ENCODE data around the gene APPBP2.
"Not testable (repeated sequence)": the region's sequence is repeated elsewhere in the genome, so short reads cannot be mapped to it uniquely, and the experiment has no call there.

APPBP2 gene

DNA sequence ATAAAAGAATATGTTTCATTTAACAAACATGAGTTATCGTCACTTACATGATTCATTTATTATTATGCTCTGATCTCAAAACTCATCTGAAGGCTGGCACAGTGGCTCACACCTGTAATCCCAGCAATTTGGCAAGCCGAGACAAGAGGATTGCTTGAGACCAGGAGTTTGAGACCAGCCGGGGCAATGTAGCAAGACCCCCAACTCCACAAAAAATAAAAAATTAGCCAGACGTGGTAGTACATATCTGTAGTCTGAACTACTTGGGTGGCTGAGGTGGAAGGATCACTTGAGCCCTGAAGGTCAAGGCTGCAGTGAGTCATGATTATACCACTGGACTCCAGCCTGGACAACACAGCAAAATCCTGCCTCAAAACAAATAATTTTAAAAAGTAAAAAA, 16.0 kb downstream of the APPBP2 start:
- Histone ChIP-seq H3K4me3 (ENCODE audit: low read length) (no peak overlapping the region), H3K27me3 (ENCODE audit: control insufficient read depth, insufficient read depth, low read length) (no peaks in the 10 kb centered on the region), H3K27ac (ENCODE audit: low read depth, low read length) (no peak overlapping the region), H3K9ac (ENCODE audit: low read length) (no peak overlapping the region), H3K36me3 (ENCODE audit: control insufficient read depth, insufficient read depth, low read length) (peaks cover 4% of the 10 kb centered on the region), H3K4me1 (ENCODE audit: control insufficient read depth, insufficient read depth, low read length) (peaks cover 3% of the 10 kb centered on the region)

DNA sequence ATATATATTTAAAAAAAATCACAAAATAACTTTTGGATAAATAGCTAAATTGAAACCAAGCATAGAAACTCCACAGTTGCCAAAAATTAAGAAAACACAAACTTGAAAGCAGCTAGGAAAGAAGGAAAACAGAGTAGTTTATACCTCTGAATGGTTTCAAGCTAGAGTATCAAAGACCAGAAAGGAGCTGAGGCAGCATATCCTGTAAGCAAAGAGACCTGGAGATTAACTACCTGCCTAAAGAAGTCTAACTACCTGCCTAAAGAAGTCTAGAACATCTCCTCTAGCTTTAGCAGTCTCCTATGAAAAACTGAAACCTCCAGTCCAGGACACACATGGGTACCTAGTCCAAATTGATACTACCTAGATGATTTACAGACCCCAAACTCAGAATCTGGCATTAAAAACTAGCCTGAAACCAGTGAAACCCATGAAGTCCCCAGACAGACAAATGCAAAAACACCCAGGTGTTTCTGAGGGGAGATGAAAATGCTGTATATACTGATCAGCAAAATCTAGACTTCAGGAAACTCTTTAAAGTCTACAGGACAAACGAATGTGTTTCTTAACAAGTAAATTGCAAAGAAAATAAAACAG, 17.6 kb downstream of the APPBP2 start:
- no peaks in the 10 kb centered on the region for H3K27me3 ChIP-seq (ENCODE audit: control insufficient read depth, insufficient read depth, low read length)
- H3K36me3 ChIP-seq (ENCODE audit: control insufficient read depth, insufficient read depth, low read length): peaks cover 4% of the 10 kb centered on the region
- H3K9ac ChIP-seq (ENCODE audit: low read length): no peak overlapping the region
- no peak overlapping the region for H3K27ac ChIP-seq (ENCODE audit: low read depth, low read length)
- H3K4me3 ChIP-seq (ENCODE audit: low read length): no peak overlapping the region
- H3K4me1 ChIP-seq (ENCODE audit: control insufficient read depth, insufficient read depth, low read length): peaks cover 3% of the 10 kb centered on the region

DNA sequence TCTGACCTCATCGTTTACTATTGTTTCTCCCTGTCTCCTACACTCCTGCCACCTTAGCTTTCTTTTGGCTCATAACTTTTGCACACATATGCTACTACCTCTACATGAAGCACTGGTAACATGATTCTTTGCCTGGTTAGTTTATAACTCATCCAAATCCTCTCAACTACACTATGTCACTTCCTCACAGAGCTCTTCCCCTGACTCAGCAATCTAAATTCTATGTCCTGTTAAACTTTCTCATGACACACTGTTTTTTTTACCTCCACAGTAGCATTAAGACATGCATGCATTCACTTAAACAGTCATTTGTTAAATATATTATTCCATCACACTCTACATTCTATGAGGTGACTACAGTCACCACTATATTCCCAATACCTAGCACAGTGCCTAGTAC, 19.7 kb downstream of the APPBP2 start:
- Histone ChIP-seq H3K36me3 (ENCODE audit: control insufficient read depth, insufficient read depth, low read length) (peaks cover under 1% of the 10 kb centered on the region), H3K4me1 (ENCODE audit: control insufficient read depth, insufficient read depth, low read length) (peaks cover 3% of the 10 kb centered on the region), H3K27ac (ENCODE audit: low read depth, low read length) (no peak overlapping the region)

GRCh38 chr17:60502145-60502544, 23.9 kb downstream of the APPBP2 start:
- no peak overlapping the region for H3K4me3 ChIP-seq (ENCODE audit: low read length)
- no peak overlapping the region for H3K9ac ChIP-seq (ENCODE audit: low read length)
- H3K27ac ChIP-seq (ENCODE audit: low read depth, low read length): no peak overlapping the region
- H3K36me3 ChIP-seq (ENCODE audit: control insufficient read depth, insufficient read depth, low read length): peaks cover 2% of the 10 kb centered on the region
- H3K4me1 ChIP-seq (ENCODE audit: control insufficient read depth, insufficient read depth, low read length): peaks cover 3% of the 10 kb centered on the region
- H3K27me3 ChIP-seq (ENCODE audit: control insufficient read depth, insufficient read depth, low read length): no peaks in the 10 kb centered on the region

More for the DNA sequence above, 19.7 kb downstream of the APPBP2 start:
- no peak overlapping the region for H3K4me3 ChIP-seq (ENCODE audit: low read length)
- H3K9ac ChIP-seq (ENCODE audit: low read length): no peak overlapping the region
- H3K27me3 ChIP-seq (ENCODE audit: control insufficient read depth, insufficient read depth, low read length): no peaks in the 10 kb centered on the region

DNA sequence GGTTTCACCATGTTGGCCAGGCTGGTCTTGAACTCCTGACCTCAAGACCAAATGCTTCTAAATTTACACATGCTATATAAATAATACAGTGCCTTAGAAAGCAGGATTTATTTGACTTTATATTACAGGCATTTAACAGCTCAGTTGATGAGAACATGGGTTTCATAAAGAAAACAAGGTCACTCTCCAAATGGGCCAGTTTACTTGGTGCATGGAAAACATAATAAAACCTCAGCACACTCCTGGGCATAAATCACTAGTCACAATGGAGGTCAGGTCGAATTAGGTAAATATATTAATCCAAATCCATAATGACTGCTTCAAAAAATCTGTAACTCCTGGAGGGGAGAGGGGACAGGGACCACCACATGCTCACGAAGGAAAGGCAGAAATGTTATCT, 24.5 kb downstream of the APPBP2 start:
- H3K4me3 ChIP-seq (ENCODE audit: low read length): no peak overlapping the region
- no peak overlapping the region for H3K9ac ChIP-seq (ENCODE audit: low read length)
- H3K36me3 ChIP-seq (ENCODE audit: control insufficient read depth, insufficient read depth, low read length): peaks cover 2% of the 10 kb centered on the region
- H3K4me1 ChIP-seq (ENCODE audit: control insufficient read depth, insufficient read depth, low read length): peaks cover 3% of the 10 kb centered on the region
- H3K27me3 ChIP-seq (ENCODE audit: control insufficient read depth, insufficient read depth, low read length): no peaks in the 10 kb centered on the region
- H3K27ac ChIP-seq (ENCODE audit: low read depth, low read length): no peak overlapping the region

DNA sequence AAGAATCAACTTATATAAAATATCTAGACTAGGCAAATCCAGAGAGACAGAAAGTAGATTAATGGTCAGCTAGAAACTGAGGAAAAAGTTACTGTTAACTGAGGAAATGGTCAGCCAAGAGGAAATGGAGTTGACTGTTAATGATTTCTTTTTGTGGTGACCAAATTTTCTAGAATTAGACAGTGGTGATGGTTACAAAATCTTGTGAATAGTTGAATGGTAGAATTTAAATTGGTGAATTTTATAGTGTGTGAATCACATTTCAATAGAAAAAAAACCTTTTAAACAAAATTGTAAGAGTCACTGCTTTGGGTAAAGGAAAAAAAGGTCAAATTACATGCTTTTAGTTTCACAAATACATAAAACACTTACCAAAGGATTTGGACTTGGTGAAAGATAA, 30.0 kb downstream of the APPBP2 start:
- Histone ChIP-seq H3K27ac (ENCODE audit: low read depth, low read length) (no peak overlapping the region), H3K9ac (ENCODE audit: low read length) (no peak overlapping the region), H3K36me3 (ENCODE audit: control insufficient read depth, insufficient read depth, low read length) (peaks cover 18% of the 10 kb centered on the region)

GRCh38 chr17:60495260-60495659, 30.8 kb downstream of the APPBP2 start:
- Histone ChIP-seq H3K27me3 (ENCODE audit: control insufficient read depth, insufficient read depth, low read length) (no peaks in the 10 kb centered on the region), H3K27ac (ENCODE audit: low read depth, low read length) (no peak overlapping the region), H3K36me3 (ENCODE audit: control insufficient read depth, insufficient read depth, low read length) (peaks cover 18% of the 10 kb centered on the region), H3K4me1 (ENCODE audit: control insufficient read depth, insufficient read depth, low read length) (no peaks in the 10 kb centered on the region), H3K9ac (ENCODE audit: low read length) (no peak overlapping the region), H3K4me3 (ENCODE audit: low read length) (no peak overlapping the region)

More for the DNA sequence above, 30.0 kb downstream of the APPBP2 start:
- H3K4me3 ChIP-seq (ENCODE audit: low read length): no peak overlapping the region
- H3K27me3 ChIP-seq (ENCODE audit: control insufficient read depth, insufficient read depth, low read length): no peaks in the 10 kb centered on the region
- H3K4me1 ChIP-seq (ENCODE audit: control insufficient read depth, insufficient read depth, low read length): no peaks in the 10 kb centered on the region

DNA sequence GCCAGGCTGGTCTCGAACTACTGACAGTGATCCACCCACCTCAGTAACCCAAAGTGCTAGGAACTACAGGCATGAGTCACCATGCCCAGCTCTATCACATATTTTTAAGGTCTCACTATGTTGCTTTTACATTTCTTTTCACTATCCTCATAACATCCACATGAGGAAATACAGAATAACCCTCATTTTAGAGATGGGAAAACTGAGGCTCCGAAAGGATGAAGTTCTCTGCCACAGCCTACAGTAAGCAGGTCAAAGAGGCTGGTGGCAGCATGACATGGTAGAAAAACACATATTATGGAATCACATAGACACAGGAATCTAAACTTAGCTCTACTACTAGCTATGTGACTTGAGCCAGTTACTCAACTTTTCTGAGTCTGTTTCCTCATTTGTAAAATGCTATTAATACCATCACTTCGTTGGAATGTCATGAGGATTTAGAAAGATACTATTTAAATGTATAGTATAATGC, 32.2 kb downstream of the APPBP2 start:
- Histone ChIP-seq H3K27me3 (ENCODE audit: control insufficient read depth, insufficient read depth, low read length) (no peaks in the 10 kb centered on the region), H3K4me1 (ENCODE audit: control insufficient read depth, insufficient read depth, low read length) (no peaks in the 10 kb centered on the region), H3K27ac (ENCODE audit: low read depth, low read length) (no peak overlapping the region), H3K9ac (ENCODE audit: low read length) (no peak overlapping the region), H3K36me3 (ENCODE audit: control insufficient read depth, insufficient read depth, low read length) (peaks cover 18% of the 10 kb centered on the region), H3K4me3 (ENCODE audit: low read length) (no peak overlapping the region)

DNA sequence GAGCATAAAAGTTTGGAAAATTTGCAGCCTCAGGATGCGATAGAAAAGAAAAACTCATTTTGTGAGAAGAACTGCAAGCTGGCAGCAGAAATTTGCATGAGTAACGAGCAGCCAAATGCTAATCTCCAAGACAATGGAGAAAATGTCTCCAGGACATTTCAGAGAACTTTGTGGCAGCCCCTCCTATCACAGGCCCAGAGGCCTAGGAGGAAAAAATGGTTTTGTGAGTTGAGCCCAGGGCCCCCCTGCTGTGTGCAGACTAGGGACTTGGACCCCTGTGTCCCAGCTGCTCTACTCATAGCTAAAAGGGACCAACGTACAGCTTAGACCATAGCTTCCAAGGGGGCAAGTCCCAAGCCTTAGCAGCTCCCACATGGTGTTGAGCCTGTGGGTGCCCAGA, 34.3 kb downstream of the APPBP2 start:
- H3K36me3 ChIP-seq (ENCODE audit: control insufficient read depth, insufficient read depth, low read length): peaks cover 18% of the 10 kb centered on the region
- H3K4me1 ChIP-seq (ENCODE audit: control insufficient read depth, insufficient read depth, low read length): no peaks in the 10 kb centered on the region
- no peak overlapping the region for H3K9ac ChIP-seq (ENCODE audit: low read length)
- no peak overlapping the region for H3K4me3 ChIP-seq (ENCODE audit: low read length)
- no peaks in the 10 kb centered on the region for H3K27me3 ChIP-seq (ENCODE audit: control insufficient read depth, insufficient read depth, low read length)
- no peak overlapping the region for H3K27ac ChIP-seq (ENCODE audit: low read depth, low read length)

GRCh38 chr17:60490594-60490993, 35.4 kb downstream of the APPBP2 start:
- H3K4me3 ChIP-seq (ENCODE audit: low read length); H3K27ac ChIP-seq (ENCODE audit: low read depth, low read length); H3K27me3 ChIP-seq (ENCODE audit: control insufficient read depth, insufficient read depth, low read length); H3K9ac ChIP-seq (ENCODE audit: low read length); H3K4me1 ChIP-seq (ENCODE audit: control insufficient read depth, insufficient read depth, low read length): not testable (repeated sequence)
- peaks cover 18% of the 10 kb centered on the region for H3K36me3 ChIP-seq (ENCODE audit: control insufficient read depth, insufficient read depth, low read length)

DNA sequence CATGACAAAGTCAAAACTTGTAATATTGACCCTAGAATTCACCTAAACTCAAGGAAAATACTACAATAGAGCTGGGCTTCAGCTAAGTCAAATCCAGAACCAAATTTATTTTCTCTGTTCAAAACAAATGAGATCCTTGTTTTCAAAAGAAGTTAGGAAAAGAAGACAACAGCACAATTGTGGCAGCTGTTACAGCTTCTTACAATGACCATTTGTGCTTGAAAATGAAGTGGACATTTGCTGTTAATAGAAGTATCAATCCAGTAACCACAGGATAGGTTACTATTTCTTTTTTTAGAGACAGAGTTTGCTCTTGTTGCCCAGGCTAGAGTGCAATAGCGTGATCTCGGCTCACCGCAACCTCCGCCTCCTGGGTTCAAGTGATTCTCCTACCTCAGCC, 44.4 kb downstream of the APPBP2 start:
- Histone ChIP-seq H3K27ac (ENCODE audit: low read depth, low read length) (no peak overlapping the region), H3K36me3 (ENCODE audit: control insufficient read depth, insufficient read depth, low read length) (no peaks in the 10 kb centered on the region), H3K4me1 (ENCODE audit: control insufficient read depth, insufficient read depth, low read length) (no peaks in the 10 kb centered on the region), H3K9ac (ENCODE audit: low read length) (no peak overlapping the region), H3K27me3 (ENCODE audit: control insufficient read depth, insufficient read depth, low read length) (no peaks in the 10 kb centered on the region), H3K4me3 (ENCODE audit: low read length) (no peak overlapping the region)

DNA sequence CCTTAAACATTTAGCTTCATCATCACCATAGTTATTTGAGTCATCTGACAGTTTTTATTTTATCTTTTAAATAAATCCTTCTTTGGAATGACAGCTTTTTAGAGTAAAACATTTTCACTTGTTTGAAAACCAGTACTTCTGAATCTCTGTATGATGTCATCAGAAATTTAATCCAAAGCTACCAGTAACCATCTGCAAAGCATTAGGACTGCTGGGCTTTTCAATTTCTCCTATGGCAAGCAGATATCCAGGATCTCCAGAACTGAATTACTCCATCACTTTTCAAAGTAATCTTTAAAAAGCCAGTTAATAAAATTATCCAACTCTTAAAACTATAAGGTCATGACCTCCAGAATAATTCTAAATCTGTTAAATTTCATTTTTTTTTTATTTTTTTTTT, 52.3 kb downstream of the APPBP2 start:
- no peaks in the 10 kb centered on the region for H3K27me3 ChIP-seq (ENCODE audit: control insufficient read depth, insufficient read depth, low read length)
- no peak overlapping the region for H3K9ac ChIP-seq (ENCODE audit: low read length)
- no peak overlapping the region for H3K27ac ChIP-seq (ENCODE audit: low read depth, low read length)
- H3K4me1 ChIP-seq (ENCODE audit: control insufficient read depth, insufficient read depth, low read length): peaks cover 8% of the 10 kb centered on the region
- H3K4me3 ChIP-seq (ENCODE audit: low read length): no peak overlapping the region
- no peaks in the 10 kb centered on the region for H3K36me3 ChIP-seq (ENCODE audit: control insufficient read depth, insufficient read depth, low read length)

DNA sequence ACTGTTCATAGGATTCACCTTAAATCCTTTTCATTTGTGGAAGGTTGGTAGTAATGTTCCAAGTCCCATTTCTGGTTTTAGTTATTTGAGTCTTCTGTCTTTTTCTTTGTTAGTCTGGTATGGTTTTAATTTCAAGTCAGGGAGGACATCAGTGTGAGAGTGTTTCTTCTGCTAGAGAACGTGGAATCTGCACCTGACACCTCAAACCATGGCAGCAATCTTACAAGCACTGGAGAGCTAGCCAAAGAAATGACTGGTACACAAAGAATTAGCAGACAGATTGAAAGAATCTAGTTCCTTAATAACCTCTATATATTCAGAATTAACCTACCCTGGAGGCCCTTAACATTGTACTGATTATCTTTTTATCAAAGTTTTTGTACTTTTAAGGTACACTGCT, 53.6 kb downstream of the APPBP2 start:
- H3K4me3 ChIP-seq (ENCODE audit: low read length): no peak overlapping the region
- H3K36me3 ChIP-seq (ENCODE audit: control insufficient read depth, insufficient read depth, low read length): no peaks in the 10 kb centered on the region
- peaks cover 16% of the 10 kb centered on the region for H3K4me1 ChIP-seq (ENCODE audit: control insufficient read depth, insufficient read depth, low read length)
- H3K27me3 ChIP-seq (ENCODE audit: control insufficient read depth, insufficient read depth, low read length): no peaks in the 10 kb centered on the region
- H3K27ac ChIP-seq (ENCODE audit: low read depth, low read length): no peak overlapping the region
- H3K9ac ChIP-seq (ENCODE audit: low read length): no peak overlapping the region
